Measurements from ENCODE around the gene HDGFL1. TPM values are rescaled to one million over a fixed set of nuclear protein-coding genes. Genes with fewer than 3 reads are reported as not detected.

Gene HDGFL1
- total and polyA plus RNA-seq, 2 of the 8 experiments (the other 6 are each of a cell fraction or from before 2014, with no cell fraction given) = not detected

- Histone ChIP-seq H3K18ac (ENCODE audit: extremely low read depth, low read length) (no peak overlapping the region), H3K4me1 (replicated peaks in 1 of 4; ENCODE audit: control insufficient read depth in 3 of 4, insufficient read depth in 4 of 4, low read length in 3 of 4) (no peaks in the 10 kb centered on the region), H2AK5ac (ENCODE audit: low read depth, low read length) (no peak overlapping the region), H4K20me1 (replicated peaks in 1 of 2; ENCODE audit: control insufficient read depth in 1 of 2, insufficient read depth in 2 of 2, low read length in 2 of 2) (no peaks in the 10 kb centered on the region), H3K4me3 (ENCODE audit: extremely low read depth in 1 of 4, insufficient read depth in 2 of 4, low read depth in 3 of 4, low read length in 4 of 4) (no peak overlapping the region), H3K14ac (ENCODE audit: insufficient read length) (no peak overlapping the region), H3K9me3 (ENCODE audit: insufficient read depth in 2 of 2, low read depth in 1 of 2, low read length in 1 of 2) (no peaks in the 10 kb centered on the region), H2BK15ac (ENCODE audit: low read length) (no peak overlapping the region), H3K79me1 (ENCODE audit: low read depth, low read length) (no peaks in the 10 kb centered on the region), H4K5ac (ENCODE audit: insufficient read length, low read depth, low read length) (no peak overlapping the region), H4K91ac (replicated peaks; ENCODE audit: insufficient read length, low read length) (no peak overlapping the region), H2AFZ (ENCODE audit: low read length) (no peak overlapping the region), H3K79me2 (ENCODE audit: control insufficient read depth in 1 of 2, insufficient read depth in 2 of 2, low read length in 2 of 2) (no peaks in the 10 kb centered on the region), H3K27me3 (replicated peaks in 1 of 4; ENCODE audit: control insufficient read depth in 3 of 4, extremely low read depth in 1 of 4, insufficient read depth in 3 of 4, low read length in 3 of 4) (no peaks in the 10 kb centered on the region), H3K56ac (replicated peaks; ENCODE audit: insufficient read length, low read depth, low read length) (no peak overlapping the region), H2BK12ac (ENCODE audit: low read depth, low read length) (no peak overlapping the region), H3K23me2 (ENCODE audit: low read depth, low read length) (no peaks in the 10 kb centered on the region), H3K4me2 (ENCODE audit: insufficient read depth in 1 of 2, low read depth in 2 of 2, low read length in 2 of 2) (no peak overlapping the region), H3K4ac (replicated peaks; ENCODE audit: insufficient read length, low read depth, low read length) (no peak overlapping the region), H3K23ac (ENCODE audit: insufficient read length) (no peak overlapping the region), H2BK120ac (replicated peaks; ENCODE audit: low read depth, low read length) (no peak overlapping the region), H3K27ac (ENCODE audit: low read depth, low read length) (no peak overlapping the region), H2BK5ac (ENCODE audit: low read depth, low read length) (no peak overlapping the region), H3K36me3 (ENCODE audit: control insufficient read depth in 2 of 4, insufficient read depth in 4 of 4, low read length in 3 of 4) (no peaks in the 10 kb centered on the region), H3K9ac (replicated peaks in 1 of 4; ENCODE audit: extremely low read depth in 1 of 4, low read depth in 3 of 4, low read length in 3 of 4) (no peak overlapping the region), H4K8ac (ENCODE audit: extremely low read depth, insufficient read depth, low read length) (no peak overlapping the region), H2BK20ac (ENCODE audit: low read length) (no peak overlapping the region)
- CTCF ChIA-PET (ENCODE audit: partially characterized antibody) = interaction anchor here (0.7 to 0.8 kb wide), 2 partner anchors 14 to 27 kb away, joined by 4 read pairs; no protein-coding TSS in a partner anchor
- DNase-seq (ENCODE audit: low read depth in 1 of 2, low spot score in 2 of 2) (no peak), FAIRE-seq (no peak)
- TF ChIP-seq TEAD4 (IDR thresholded peaks at IDR 0.05; ENCODE audit: low read depth, low read length) (no peak), POU5F1 (IDR thresholded peaks at IDR 0.05; ENCODE audit: low read depth, low read length) (no peak), MAX (IDR thresholded peaks at IDR 0.05) (no peak), HDAC6 (IDR thresholded peaks at IDR 0.05; ENCODE audit: low read depth, low read length) (no peak), RAD21 (IDR thresholded peaks at IDR 0.05 in 1 of 2, conservative IDR thresholded peaks at IDR 0.05 in 1 of 2; ENCODE audit: low read depth in 2 of 2, low read length in 2 of 2) (no peak), ATF3 (IDR thresholded peaks at IDR 0.05; ENCODE audit: insufficient read depth, low read depth, low read length) (no peak), SUZ12 (IDR thresholded peaks at IDR 0.05; ENCODE audit: low read length) (no peak), HDAC2 (IDR thresholded peaks at IDR 0.05; ENCODE audit: borderline replicate concordance in 1 of 2, low read depth in 2 of 2, low read length in 2 of 2) (no peak), CTBP2 (IDR thresholded peaks at IDR 0.05; ENCODE audit: borderline replicate concordance, insufficient read depth, insufficient read length, low read length) (no peak), SP1 (IDR thresholded peaks at IDR 0.05; ENCODE audit: low read depth, low read length) (no peak), MAFK (IDR thresholded peaks at IDR 0.05; ENCODE audit: low read depth, low read length) (no peak), SIX5 (IDR thresholded peaks at IDR 0.05; ENCODE audit: low read depth, low read length) (no peak), USF2 (IDR thresholded peaks at IDR 0.05; ENCODE audit: low read length) (no peak)
- POLR2A ChIA-PET (ENCODE audit: partially characterized antibody) = no interaction called here
Measured at GRCh38 chr6:22544476-22544875, 24.9 kb upstream of the HDGFL1 start.

All from H1 (cell line).